NB4 (cell line): ENCODE data around the gene SLC16A10.

Source experiments
- DNase-seq: peaks from one replicate; pipeline ENCODE4 v3.0.0; 2010; ENCODE audit warnings: low read depth
- H3K4me3 ChIP-seq: one replicate; pipeline ENCODE4 v1.5.1; 2011; ENCODE audit warnings: mild to moderate bottlenecking, low read depth, low read length, moderate library complexity
- CTCF ChIP-seq: IDR thresholded peaks from one replicate; pipeline ENCODE4 v1.5.1; 2012; ENCODE audit warnings: low read depth, low read length
- MAX ChIP-seq: IDR thresholded peaks from 2 replicates; pipeline ENCODE4 v1.6.1; 2011; ENCODE audit warnings: low read depth, low read length
- MYC ChIP-seq: IDR thresholded peaks from 2 replicates; pipeline ENCODE4 v1.6.1; 2011; ENCODE audit warnings: low read depth, low read length
- POLR2A ChIP-seq: IDR thresholded peaks from 2 replicates; pipeline ENCODE4 v1.6.1; 2011; ENCODE audit warnings: mild to moderate bottlenecking; ENCODE audit not compliant: insufficient read length; ENCODE audit errors: extremely low read depth

SLC16A10 gene

GRCh38 chr6:111276736-111277135 is 189.4 kb downstream of the SLC16A10 start:
- H3K4me3 ChIP-seq: no peak overlapping the region
- DNase-seq: no peak

GRCh38 chr6:111277819-111278218 is 190.5 kb downstream of the SLC16A10 start:
- no peak for DNase-seq
- no peak overlapping the region for H3K4me3 ChIP-seq
- TF ChIP-seq CTCF: no peak
- TF ChIP-seq POLR2A: no peak
- no peak for TF ChIP-seq MYC
- no peak for TF ChIP-seq MAX

More at GRCh38 chr6:111276736-111277135, 189.4 kb downstream of the SLC16A10 start:
- no peak for TF ChIP-seq POLR2A

- no peak overlapping the region for H3K4me3 ChIP-seq
- TF ChIP-seq POLR2A (no peak), CTCF (no peak), MAX (no peak), MYC (no peak)
Observed at GRCh38 chr6:111278731-111279130, 191.4 kb downstream of the SLC16A10 start.

GRCh38 chr6:111280445-111280955 is 193.2 kb downstream of the SLC16A10 start:
- H3K4me3 ChIP-seq: no peak overlapping the region
- DNase-seq: no peak
- TF ChIP-seq CTCF: no peak
- TF ChIP-seq MYC: no peak
- TF ChIP-seq MAX: no peak
- no peak for TF ChIP-seq POLR2A

More at GRCh38 chr6:111278731-111279130, 191.4 kb downstream of the SLC16A10 start:
- DNase-seq: no peak
